CD14-positive monocyte (primary cell): ENCODE data around the gene BACH2. TPM values are rescaled to one million over a fixed set of nuclear protein-coding genes. Genes with fewer than 3 reads are reported as not detected.

Experiments used
- DNase-seq, 3 donors: peaks; one replicate each; pipeline ENCODE4 v3.0.0-alpha.2; 2011 to 2022
- H2AFZ ChIP-seq: 2 replicates; pipeline ENCODE4 v1.6.0; 2012; ENCODE audit warnings: mild to moderate bottlenecking, low read depth, low read length, inconsistent platforms; ENCODE audit not compliant: insufficient read depth, poor library complexity, severe bottlenecking
- H3K27ac ChIP-seq, 2 donors: 1 replicate in 1 of 2; 2 replicates in 1 of 2; pipeline ENCODE4 v1.5.1; 2012 to 2013; ENCODE audit warnings: low read length in 2 of 2, control low read depth in 1 of 2, inconsistent platforms in 1 of 2, low read depth in 1 of 2, mild to moderate bottlenecking in 1 of 2
- H3K27me3 ChIP-seq, 2 donors: one replicate each; pipeline versions ENCODE4 v1.6.0 to v1.6.1; 2011 to 2013; ENCODE audit warnings: low read length in 2 of 2; ENCODE audit not compliant: control insufficient read depth in 2 of 2, insufficient read depth in 2 of 2
- H3K36me3 ChIP-seq, 2 donors: replicated peaks in 1 of 2; 1 replicate in 1 of 2; 2 replicates in 1 of 2; pipeline versions ENCODE4 v1.5.1 to v1.6.1; 2012 to 2013; ENCODE audit warnings: low read length in 2 of 2, control low read depth in 1 of 2, inconsistent platforms in 1 of 2, mild to moderate bottlenecking in 1 of 2; ENCODE audit not compliant: insufficient read depth in 2 of 2, control insufficient read depth in 1 of 2
- H3K4me1 ChIP-seq, 2 donors: 1 replicate in 1 of 2; 2 replicates in 1 of 2; pipeline versions ENCODE4 v1.5.1 to v1.6.1; 2012 to 2013; ENCODE audit warnings: low read length in 2 of 2, control low read depth in 1 of 2, inconsistent platforms in 1 of 2, mild to moderate bottlenecking in 1 of 2, moderate library complexity in 1 of 2; ENCODE audit not compliant: insufficient read depth in 2 of 2, control insufficient read depth in 1 of 2
- H3K4me2 ChIP-seq: replicated peaks from 2 replicates; pipeline ENCODE3; 2012; ENCODE audit warnings: low read length, moderate library complexity, mild to moderate bottlenecking; ENCODE audit not compliant: poor library complexity, severe bottlenecking; ENCODE audit errors: extremely low read depth
- H3K4me3 ChIP-seq, 3 experiments: fragments of 200-600 bp in 1 of 3; sonication (generic) in 1 of 3; replicated peaks in 1 of 3; 1 replicate in 2 of 3; 2 replicates in 1 of 3; pipeline ENCODE4 v1.5.1; 2011 to 2013; ENCODE audit warnings: low read length in 3 of 3, mild to moderate bottlenecking in 3 of 3, control low read depth in 2 of 3, low read depth in 2 of 3, inconsistent platforms in 1 of 3, moderate library complexity in 1 of 3
- H3K79me2 ChIP-seq: 2 replicates; pipeline ENCODE4 v1.6.0; 2012; ENCODE audit warnings: mild to moderate bottlenecking, control low read depth, inconsistent platforms, low read length, moderate library complexity; ENCODE audit not compliant: insufficient read depth
- H3K9ac ChIP-seq: 2 replicates; pipeline ENCODE4 v1.6.0; 2017; ENCODE audit warnings: low read length, mild to moderate bottlenecking; ENCODE audit not compliant: insufficient read depth, poor library complexity, severe bottlenecking
- H3K9me3 ChIP-seq, 2 donors: replicated peaks in 1 of 2; 1 replicate in 1 of 2; 2 replicates in 1 of 2; pipeline versions ENCODE4 v1.5.1 to v1.6.1; 2012 to 2013; ENCODE audit warnings: low read length in 2 of 2, control low read depth in 1 of 2; ENCODE audit not compliant: control insufficient read depth in 1 of 2, insufficient read depth in 1 of 2
- H4K20me1 ChIP-seq: 2 replicates; pipeline ENCODE4 v1.6.0; 2012; ENCODE audit warnings: mild to moderate bottlenecking, low read length, control low read depth, moderate library complexity; ENCODE audit not compliant: insufficient read depth
- H3K27ac Mint-ChIP-seq, 7 donors: one replicate each; pipeline ENCODE4 v1.8.0; 2020; ENCODE audit warnings: mild to moderate bottlenecking in 7 of 7, mixed read lengths in 7 of 7, moderate library complexity in 6 of 7, inconsistent platforms in 2 of 7
- H3K27me3 Mint-ChIP-seq, 3 donors: one replicate each; pipeline ENCODE4 v1.8.0; 2021 to 2022; ENCODE audit warnings: low read depth in 3 of 3, mild to moderate bottlenecking in 3 of 3, mixed read lengths in 3 of 3, moderate library complexity in 3 of 3, inconsistent platforms in 1 of 3
- H3K36me3 Mint-ChIP-seq, 2 donors: one replicate each; pipeline ENCODE4 v1.8.0; 2020; ENCODE audit warnings: mixed read lengths in 2 of 2, inconsistent platforms in 1 of 2, mild to moderate bottlenecking in 1 of 2
- H3K4me1 Mint-ChIP-seq: one replicate; pipeline ENCODE4 v1.8.0; 2020; ENCODE audit warnings: mild to moderate bottlenecking, mixed read lengths
- H3K4me3 Mint-ChIP-seq, 2 donors: one replicate each; pipeline ENCODE4 v1.8.0; 2020; ENCODE audit warnings: mild to moderate bottlenecking in 2 of 2, mixed read lengths in 2 of 2, moderate library complexity in 1 of 2
- H3K9me3 Mint-ChIP-seq, 7 donors: one replicate each; pipeline ENCODE4 v1.8.0; 2020 to 2022; ENCODE audit warnings: mixed read lengths in 7 of 7, mild to moderate bottlenecking in 6 of 7, moderate library complexity in 6 of 7, inconsistent platforms in 2 of 7
- CTCF ChIP-seq: fragments of 200-600 bp; IDR thresholded peaks from one replicate; pipeline ENCODE4 v1.8.0; 2022; ENCODE audit warnings: antibody characterized with exemption, mild to moderate bottlenecking
- WGBS: methylation state at CpG from one replicate; pipeline ENCODE4 v1.1.5; 2013; ENCODE audit warnings: missing lambda C conversion rate; ENCODE audit not compliant: insufficient coverage; 5-methylcytosine and 5-hydroxymethylcytosine counted together
- intact Hi-C, 2 donors: fragments of 100-400 bp; cut with micrococcal nuclease; formaldehyde crosslinking; loops; one replicate each; pipeline versions ENCODE4 v1.15.0 to v1.15.1; 2023
- polyA plus RNA-seq, 3 donors: library from polyadenylated mRNA; depleted of rRNA in 1 of 3; unstranded in 2 of 3; stranded (reverse) in 1 of 3; fragments of 300-500 nt in 2 of 3; fragments of >200 nt in 1 of 3; fragmentation: Illumina TruSeq in 2 of 3; gene quantifications; 1 replicate in 2 of 3; 2 replicates in 1 of 3; pipeline ENCODE4 v1.2.3, GENCODE V29; 2012 to 2021

The BACH2 gene
- polyA plus RNA-seq, 3 donors = 0.04 to 0.09 (median 0.05) TPM

- Histone ChIP-seq H3K4me3 (no peak overlapping the region), H2AFZ (no peak overlapping the region), H3K27ac (no peak overlapping the region), H3K4me1 (peaks cover under 1 to 5% of the 10 kb centered on the region in 2 donors), H3K27me3 (peaks cover 15 to 31% of the 10 kb centered on the region in 2 donors), H3K79me2 (no peaks in the 10 kb centered on the region), H4K20me1 (no peaks in the 10 kb centered on the region), H3K9me3 (peaks cover 0 to 2% of the 10 kb centered on the region in 2 donors), H3K36me3 (no peaks in the 10 kb centered on the region), H3K9ac (no peak overlapping the region), H3K4me2 (no peak overlapping the region)
- H3K36me3 Mint-ChIP-seq = no peaks in the 10 kb centered on the region
- no peak overlapping the region for H3K27ac Mint-ChIP-seq
- peaks cover 25 to 32% (median 29%) of the 10 kb centered on the region in 3 donors for H3K27me3 Mint-ChIP-seq
- DNase-seq = no peak
- no CpG with 5 or more reads among the region's 2 CpGs for WGBS
- H3K4me1 Mint-ChIP-seq = peaks cover 5% of the 10 kb centered on the region
- TF ChIP-seq CTCF = no peak
- H3K4me3 Mint-ChIP-seq = no peak overlapping the region
- no peaks in the 10 kb centered on the region for H3K9me3 Mint-ChIP-seq
- intact Hi-C loops = no loop called here
Observed at GRCh38 chr6:90302320-90302719, 5.7 kb upstream of the BACH2 start.

GRCh38 chr6:90301816-90302215 lies 5.2 kb upstream of the BACH2 start:
- no peak for TF ChIP-seq CTCF
- H2AFZ ChIP-seq = no peak overlapping the region
- H3K27me3 ChIP-seq = peaks cover 18 to 34% of the 10 kb centered on the region in 2 donors
- Mint-ChIP-seq H3K27me3 (peaks cover 28 to 36% (median 32%) of the 10 kb centered on the region in 3 donors), H3K36me3 (no peaks in the 10 kb centered on the region), H3K4me1 (peaks cover 5% of the 10 kb centered on the region), H3K4me3 (no peak overlapping the region), H3K27ac (no peak overlapping the region), H3K9me3 (no peaks in the 10 kb centered on the region)
- H3K9ac ChIP-seq = no peak overlapping the region
- intact Hi-C loops = no loop called here
- no peaks in the 10 kb centered on the region for H4K20me1 ChIP-seq
- H3K4me1 ChIP-seq = peaks cover 4 to 9% of the 10 kb centered on the region in 2 donors
- no peak for DNase-seq
- H3K9me3 ChIP-seq = peaks cover 0 to 5% of the 10 kb centered on the region in 2 donors
- no peak overlapping the region for H3K27ac ChIP-seq
- no peak overlapping the region for H3K4me2 ChIP-seq
- no peaks in the 10 kb centered on the region for H3K36me3 ChIP-seq
- no peak overlapping the region for H3K4me3 ChIP-seq
- no peaks in the 10 kb centered on the region for H3K79me2 ChIP-seq
- WGBS = no CpG with 5 or more reads among the region's 1 CpG
